C4-2B (cell line): ENCODE results near the gene MT1M.
"Not testable (repeated sequence)": the region's sequence is repeated elsewhere in the genome, so short reads cannot be mapped to it uniquely, and the experiment has no call there.

Source experiments
- H3K27ac ChIP-seq: fragments of 450-650 bp; 2 replicates; pipeline ENCODE4 v1.5.1; 2017
- CTCF ChIP-seq: fragments of 450-650 bp; conservative IDR thresholded peaks from 2 replicates; pipeline ENCODE4 v1.5.1; 2017; ENCODE audit warnings: mild to moderate bottlenecking
- ZFX ChIP-seq: fragments of 450-650 bp; IDR thresholded peaks from 2 replicates; pipeline ENCODE4 v1.6.1; 2017

MT1M gene

GRCh38 chr16:56669840-56670619, 37.6 kb downstream of the MT1M start:
- no peak overlapping the region for H3K27ac ChIP-seq
- TF ChIP-seq CTCF = no peak
- TF ChIP-seq ZFX = no peak

GRCh38 chr16:56670620-56670934, 38.1 kb downstream of the MT1M start:
- H3K27ac ChIP-seq = no peak overlapping the region
- TF ChIP-seq ZFX = no peak
- TF ChIP-seq CTCF = no peak

- H3K27ac ChIP-seq = not testable (repeated sequence)
Observed at GRCh38 chr16:56671691-56672090, 39.2 kb downstream of the MT1M start.

DNA sequence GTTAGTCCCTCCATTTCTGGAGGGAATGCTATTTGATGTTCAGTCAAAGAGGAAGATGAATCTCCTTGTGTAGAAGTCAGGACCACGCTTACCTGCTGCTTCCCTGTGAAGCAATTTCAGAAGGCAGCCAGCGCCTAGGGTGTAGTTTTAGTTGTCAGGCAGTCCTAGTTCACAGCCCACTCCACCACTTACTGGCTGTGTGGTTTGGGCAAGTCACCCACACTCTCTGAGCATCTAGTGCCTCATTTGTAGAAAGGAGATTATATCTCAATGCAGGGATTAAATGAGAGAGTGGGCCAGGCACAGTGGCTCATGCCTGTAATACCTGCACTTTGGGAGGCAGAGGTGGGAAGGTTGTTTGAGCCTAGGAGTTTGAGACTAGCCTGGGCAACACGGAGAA, 39.7 kb downstream of the MT1M start:
- H3K27ac ChIP-seq = not testable (repeated sequence)

- TF ChIP-seq CTCF (no peak), ZFX (no peak)
- no peak overlapping the region for H3K27ac ChIP-seq
Observed at GRCh38 chr16:56672761-56673536, 40.5 kb downstream of the MT1M start.

- H3K27ac ChIP-seq = no peak overlapping the region
- TF ChIP-seq CTCF (peak; percentile 76), ZFX (no peak)
Observed at GRCh38 chr16:56673921-56674320, 41.5 kb downstream of the MT1M start.

- H3K27ac ChIP-seq = not testable (repeated sequence)
Observed at GRCh38 chr16:56674570-56674969, 42.1 kb downstream of the MT1M start.

DNA sequence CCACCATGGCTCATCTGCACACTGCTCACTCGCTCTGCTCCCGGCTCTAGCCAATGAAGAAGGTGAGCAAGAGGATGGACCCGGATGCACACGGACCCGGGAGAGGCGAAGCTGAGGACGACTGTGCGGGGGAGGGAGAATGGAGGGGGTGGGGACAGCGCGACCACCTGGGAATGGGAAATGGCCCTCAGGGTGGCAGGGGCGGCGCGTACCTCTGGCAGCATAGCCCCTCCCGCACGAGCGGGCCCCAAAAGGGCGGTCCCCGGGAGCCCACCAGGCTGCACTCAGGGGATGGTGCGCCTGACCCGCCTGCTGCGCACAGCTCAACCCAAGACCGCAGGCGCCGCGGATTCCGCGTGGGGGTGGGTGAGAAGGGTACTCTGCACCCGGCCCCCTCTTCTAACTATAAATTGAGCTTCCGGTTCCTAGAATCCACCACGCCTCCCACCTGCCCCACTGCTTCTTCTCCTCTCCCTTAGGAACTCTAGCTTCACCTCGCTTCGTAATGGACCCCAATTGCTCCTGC, 43.3 kb downstream of the MT1M start:
- TF ChIP-seq CTCF (no peak), ZFX (no peak)
- no peak overlapping the region for H3K27ac ChIP-seq

- no peak for TF ChIP-seq CTCF
- TF ChIP-seq ZFX = no peak
- no peak overlapping the region for H3K27ac ChIP-seq
Observed at GRCh38 chr16:56677474-56677873, 45.0 kb downstream of the MT1M start.
